ENCODE results near the gene GSTM2. TPM values are rescaled to one million over a fixed set of nuclear protein-coding genes. Genes with fewer than 3 reads are reported as not detected.
A peak's percentile ranks its signal among the peaks of the same experiment; 100 is the strongest.

Gene GSTM2
- total RNA-seq, 2 donors from 2014 or later, result 18.5 to 27.5 TPM

DNA sequence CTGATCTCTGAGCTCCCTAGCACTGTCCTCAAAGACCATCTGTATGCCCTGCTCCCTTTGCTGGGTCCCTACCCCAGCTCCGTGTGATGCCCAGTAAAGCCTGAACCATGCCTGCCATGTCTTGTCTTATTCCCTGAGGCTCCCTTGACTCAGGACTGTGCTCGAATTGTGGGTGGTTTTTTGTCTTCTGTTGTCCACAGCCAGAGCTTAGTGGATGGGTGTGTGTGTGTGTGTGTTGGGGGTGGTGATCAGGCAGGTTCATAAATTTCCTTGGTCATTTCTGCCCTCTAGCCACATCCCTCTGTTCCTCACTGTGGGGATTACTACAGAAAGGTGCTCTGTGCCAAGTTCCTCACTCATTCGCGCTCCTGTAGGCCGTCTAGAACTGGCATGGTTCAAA, 49.9 kb downstream of the GSTM2 start:
- Mint-ChIP-seq H3K4me3 (no peak overlapping the region), H3K27me3 (peaks cover 28% of the 10 kb centered on the region), H3K36me3 (ENCODE audit: low read depth) (no peaks in the 10 kb centered on the region), H3K9me3 (no peaks in the 10 kb centered on the region), H3K27ac (no peak overlapping the region), H3K4me1 (no peaks in the 10 kb centered on the region)
- ATAC-seq (replicated peaks), result no peak

DNA sequence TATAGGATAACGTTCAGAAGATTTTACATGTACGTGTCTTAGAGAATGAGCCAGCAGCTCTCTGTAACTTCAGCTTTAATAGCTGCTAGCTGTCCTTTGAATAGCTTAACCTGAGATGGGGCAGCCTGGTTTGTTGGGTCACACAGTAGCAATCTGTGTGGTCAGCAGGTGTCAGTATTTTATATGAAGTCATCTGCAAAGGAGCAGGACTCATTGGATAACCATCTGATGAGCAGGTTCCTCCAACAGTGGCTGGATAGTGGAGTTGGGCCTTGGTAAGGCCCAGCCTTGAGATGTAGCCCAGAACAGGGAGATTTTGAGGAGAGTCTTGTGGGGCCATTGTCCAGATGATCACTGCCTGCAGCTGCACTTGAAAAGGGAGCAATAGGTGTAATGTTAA, 50.6 kb downstream of the GSTM2 start:
- no peaks in the 10 kb centered on the region for H3K9me3 Mint-ChIP-seq
- H3K27me3 Mint-ChIP-seq, result peaks cover 25% of the 10 kb centered on the region

DNA sequence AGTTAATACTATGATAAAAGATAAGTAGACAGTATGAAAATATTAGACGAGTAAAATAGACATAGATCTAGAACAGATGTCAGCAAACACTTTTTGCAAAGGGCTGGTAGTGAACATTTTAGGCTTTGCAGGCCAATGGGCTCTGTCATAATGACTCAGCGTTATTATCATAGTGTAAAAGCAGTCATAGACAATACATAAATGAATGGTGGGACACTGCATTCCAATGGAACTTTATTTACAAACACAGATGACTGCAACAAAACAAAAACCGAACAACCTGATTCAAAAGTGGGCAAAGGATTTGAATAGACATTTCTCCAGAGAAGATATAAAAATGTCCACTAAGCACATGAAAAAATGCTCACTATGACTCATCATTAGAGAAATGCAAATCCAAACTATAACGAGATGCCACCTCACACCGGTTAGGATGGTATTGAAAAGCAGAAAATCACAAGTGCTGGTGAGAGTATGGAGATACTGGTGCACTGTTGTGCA, 51.5 kb downstream of the GSTM2 start:
- H3K27ac Mint-ChIP-seq, result no peak overlapping the region
- no peaks in the 10 kb centered on the region for H3K9me3 Mint-ChIP-seq
- H3K4me1 Mint-ChIP-seq, result no peaks in the 10 kb centered on the region
- no peak overlapping the region for H3K4me3 Mint-ChIP-seq
- H3K36me3 Mint-ChIP-seq (ENCODE audit: low read depth), result no peaks in the 10 kb centered on the region
- ATAC-seq (replicated peaks), result peak; percentile 56
- H3K27me3 Mint-ChIP-seq, result peaks cover 16% of the 10 kb centered on the region

More for the DNA sequence above, 50.6 kb downstream of the GSTM2 start:
- Mint-ChIP-seq H3K4me1 (no peaks in the 10 kb centered on the region), H3K36me3 (ENCODE audit: low read depth) (no peaks in the 10 kb centered on the region), H3K27ac (no peak overlapping the region), H3K4me3 (no peak overlapping the region)
- ATAC-seq (replicated peaks), result no peak

DNA sequence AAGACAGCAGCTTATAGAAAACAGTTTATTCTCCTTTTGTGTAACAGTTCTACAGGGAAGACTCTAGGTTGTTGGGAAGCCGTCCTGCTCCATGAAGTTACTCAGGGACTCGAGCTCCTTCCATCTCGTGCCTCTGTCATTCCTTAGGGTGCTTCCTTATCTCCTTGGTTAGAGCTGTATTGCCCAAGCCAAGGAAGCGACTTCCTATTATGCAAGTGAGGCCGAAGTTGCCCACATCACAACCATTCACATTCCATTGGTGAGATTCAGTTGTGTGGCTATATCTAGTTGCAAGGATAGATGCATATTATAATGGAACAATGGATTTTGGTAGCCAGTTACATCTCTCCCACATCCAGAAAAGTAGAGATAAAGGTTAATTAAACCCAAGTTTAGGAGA, 53.2 kb downstream of the GSTM2 start:
- Mint-ChIP-seq H3K27me3 (peaks cover 10% of the 10 kb centered on the region), H3K36me3 (ENCODE audit: low read depth) (no peaks in the 10 kb centered on the region), H3K4me3 (no peak overlapping the region), H3K4me1 (no peaks in the 10 kb centered on the region), H3K9me3 (no peaks in the 10 kb centered on the region), H3K27ac (no peak overlapping the region)
- ATAC-seq (replicated peaks), result no peak

DNA sequence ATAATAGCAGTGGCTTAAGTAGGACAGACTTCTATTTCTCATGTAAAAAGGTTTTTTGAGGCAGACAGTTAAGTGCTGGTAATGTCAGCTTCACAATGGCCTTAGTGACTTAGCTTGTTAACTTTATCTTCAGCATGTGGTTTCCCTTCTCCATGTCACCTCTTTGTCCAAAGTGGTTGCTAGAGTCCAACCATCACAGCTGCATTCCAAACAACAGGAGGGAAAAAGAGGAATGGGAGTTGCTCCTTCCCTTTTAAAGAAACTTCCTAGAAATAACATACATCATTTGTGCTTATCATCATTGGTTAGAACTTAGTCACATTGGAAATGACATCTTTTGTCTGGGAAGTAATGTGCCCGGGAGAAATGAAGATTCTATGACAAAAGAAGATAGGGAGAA, 54.1 kb downstream of the GSTM2 start:
- Mint-ChIP-seq H3K4me3 (no peak overlapping the region), H3K27ac (no peak overlapping the region), H3K4me1 (no peaks in the 10 kb centered on the region), H3K27me3 (peaks cover 10% of the 10 kb centered on the region), H3K36me3 (ENCODE audit: low read depth) (no peaks in the 10 kb centered on the region), H3K9me3 (no peaks in the 10 kb centered on the region)
- ATAC-seq (replicated peaks), result no peak

DNA sequence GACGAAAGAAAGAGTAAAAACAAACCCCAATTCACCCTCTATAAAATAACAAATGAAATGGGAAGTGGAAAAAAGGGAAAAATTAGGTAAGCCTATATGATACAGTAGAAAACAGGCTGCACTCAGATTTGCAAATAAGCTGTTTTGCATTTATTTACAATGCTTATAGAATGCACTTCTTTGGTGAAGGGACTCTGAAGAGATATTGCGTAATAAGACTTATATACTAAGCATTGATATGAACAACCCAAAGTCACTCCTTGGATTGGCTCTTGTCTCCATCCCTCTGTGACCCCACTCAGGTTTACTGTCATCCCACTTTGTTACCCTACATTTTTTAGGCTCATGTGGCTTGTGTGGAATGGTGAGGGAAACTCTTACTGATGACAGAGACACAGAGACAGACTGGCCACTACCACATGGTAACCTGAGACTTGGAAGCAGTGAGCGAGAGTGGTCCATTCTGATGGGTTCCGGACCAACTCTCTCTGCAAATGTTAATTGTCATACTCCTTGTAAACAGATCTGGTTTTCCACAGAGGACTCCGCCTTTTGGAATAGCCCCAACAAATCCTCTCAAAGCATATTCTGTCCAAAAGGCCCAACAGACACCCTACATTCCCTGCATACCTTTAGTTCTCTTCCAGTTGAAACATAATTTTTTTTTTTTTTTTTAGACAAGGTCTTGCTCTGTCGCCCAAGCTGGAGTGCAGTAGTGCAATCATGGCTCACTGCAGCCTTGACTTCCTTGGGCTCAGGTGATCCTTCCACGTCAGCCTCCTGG, 55.2 kb downstream of the GSTM2 start:
- Mint-ChIP-seq H3K27ac (no peak overlapping the region), H3K36me3 (ENCODE audit: low read depth) (no peaks in the 10 kb centered on the region), H3K4me1 (no peaks in the 10 kb centered on the region), H3K27me3 (peaks cover 9% of the 10 kb centered on the region), H3K9me3 (no peaks in the 10 kb centered on the region), H3K4me3 (no peak overlapping the region)
- no peak for ATAC-seq (replicated peaks)

Other genes starting within 250 kb of the GSTM2 start
- gene PSMA5, start 241.6 kb upstream of the GSTM2 start, total RNA-seq, result 100 to 1,000 TPM; 106 to 198 TPM
- gene SYPL2, start 201.5 kb upstream of the GSTM2 start, total RNA-seq, result not detected
- 10 to 100 TPM; 14.5 to 15.3 TPM for gene ATXN7L2, start 184.2 kb upstream of the GSTM2 start, total RNA-seq
- gene CYB561D1, start 174.0 kb upstream of the GSTM2 start, total RNA-seq, result 10 to 100 TPM in 1 of 2 donors, 1 to 10 TPM in 1; 7.6 to 19.2 TPM
- gene AMIGO1, start 158.3 kb upstream of the GSTM2 start, total RNA-seq, result 1 to 10 TPM; 1.1 to 1.2 TPM
- under 1 TPM in 1 of 2 donors, not detected in 1; 0.45 TPM for gene GPR61, start 128.2 kb upstream of the GSTM2 start, total RNA-seq
- gene GNAI3, start 119.4 kb upstream of the GSTM2 start, total RNA-seq, result 10 to 100 TPM in 1 of 2 donors, 1 to 10 TPM in 1; 10.0 to 11.6 TPM
- under 1 TPM; 0.32 to 0.54 TPM for gene GNAT2, start 48.4 kb upstream of the GSTM2 start, total RNA-seq
- 100 to 1,000 TPM in 1 of 2 donors, 10 to 100 TPM in 1; 97.1 to 135 TPM for gene AMPD2, start 48.2 kb upstream of the GSTM2 start, total RNA-seq
- gene GSTM4, start 12.0 kb upstream of the GSTM2 start, total RNA-seq, result 10 to 100 TPM; 16.2 to 20.1 TPM
- gene GSTM1, start 19.8 kb downstream of the GSTM2 start, total RNA-seq, result 10 to 100 TPM in 1 of 2 donors, not detected in 1; 86.5 TPM
- gene GSTM5, start 44.2 kb downstream of the GSTM2 start, total RNA-seq, result not detected
- 10 to 100 TPM in 1 of 2 donors, 1 to 10 TPM in 1; 8.9 to 30.2 TPM for gene GSTM3, start 73.0 kb downstream of the GSTM2 start, total RNA-seq
- not detected for gene EPS8L3, start 95.9 kb downstream of the GSTM2 start, total RNA-seq
- 10 to 100 TPM; 46.8 to 95.4 TPM for gene CSF1, start 242.8 kb downstream of the GSTM2 start, total RNA-seq

Measured in activated T-helper 17 cell treated with anti-CD3 and anti-CD28 coated beads, Interleukin-2, amount 50 U/mL, for 72 hours (primary cell).